SJSA1 (cell line): Measurements from ENCODE around the gene GRIA3. TPM values are rescaled to one million over a fixed set of nuclear protein-coding genes. Genes with fewer than 3 reads are reported as not detected.

Experiments used
- DNase-seq, 2 experiments: peaks; one replicate each; pipeline ENCODE4 v3.0.0-alpha.2; 2015 to 2020; ENCODE audit warnings: low spot score in 2 of 2, low read depth in 1 of 2
- H3K27ac ChIP-seq: fragments of 250-450 bp; sonication (Bioruptor Pico); 2 replicates; pipeline ENCODE4 v1.5.1; 2020; ENCODE audit warnings: mild to moderate bottlenecking, moderate library complexity
- H3K27me3 ChIP-seq: fragments of 250-450 bp; sonication (Bioruptor Pico); replicated peaks from 2 replicates; pipeline ENCODE4 v1.5.1; 2020; ENCODE audit warnings: mild to moderate bottlenecking, moderate library complexity
- H3K36me3 ChIP-seq: fragments of 250-450 bp; sonication (Bioruptor Pico); 2 replicates; pipeline ENCODE4 v1.5.1; 2020; ENCODE audit warnings: mild to moderate bottlenecking
- H3K4me1 ChIP-seq: fragments of 250-450 bp; sonication (Bioruptor Pico); replicated peaks from 2 replicates; pipeline ENCODE4 v1.6.1; 2021; ENCODE audit warnings: mild to moderate bottlenecking
- H3K4me3 ChIP-seq: fragments of 250-450 bp; sonication (Bioruptor Pico); 2 replicates; pipeline ENCODE4 v1.5.1; 2020; ENCODE audit warnings: mild to moderate bottlenecking
- H3K9me3 ChIP-seq: fragments of 250-450 bp; sonication (Bioruptor Pico); replicated peaks from 2 replicates; pipeline ENCODE4 v1.5.1; 2020; ENCODE audit warnings: mild to moderate bottlenecking
- total RNA-seq: library from RNA; depleted of rRNA; stranded (reverse); fragments of >200 nt; shearing (Covaris generic); gene quantifications from 2 replicates; pipeline ENCODE4 v1.2.3, GENCODE V29; 2014

GRIA3 gene
- total RNA-seq, 1 experiment from 2014 or later, result not detected

GRCh38 chrX:123313486-123313885, 129.4 kb downstream of the GRIA3 start:
- Histone ChIP-seq H3K36me3 (no peaks in the 10 kb centered on the region), H3K4me1 (no peaks in the 10 kb centered on the region), H3K4me3 (no peak overlapping the region), H3K27ac (no peak overlapping the region), H3K9me3 (no peaks in the 10 kb centered on the region), H3K27me3 (no peaks in the 10 kb centered on the region)
- no peak for DNase-seq

- H3K4me3 ChIP-seq, result no peak overlapping the region
- DNase-seq, result no peak
- H3K27me3 ChIP-seq, result no peaks in the 10 kb centered on the region
- H3K4me1 ChIP-seq, result no peaks in the 10 kb centered on the region
- H3K9me3 ChIP-seq, result no peaks in the 10 kb centered on the region
- no peak overlapping the region for H3K27ac ChIP-seq
- no peaks in the 10 kb centered on the region for H3K36me3 ChIP-seq
Measured at GRCh38 chrX:123320622-123321021, 136.5 kb downstream of the GRIA3 start.

GRCh38 chrX:123322536-123322935, 138.5 kb downstream of the GRIA3 start:
- Histone ChIP-seq H3K4me1 (no peaks in the 10 kb centered on the region), H3K27ac (no peak overlapping the region), H3K27me3 (no peaks in the 10 kb centered on the region), H3K4me3 (no peak overlapping the region), H3K36me3 (no peaks in the 10 kb centered on the region), H3K9me3 (no peaks in the 10 kb centered on the region)
- no peak for DNase-seq

GRCh38 chrX:123324625-123325024, 140.5 kb downstream of the GRIA3 start:
- no peak overlapping the region for H3K4me3 ChIP-seq
- no peak overlapping the region for H3K27ac ChIP-seq
- no peaks in the 10 kb centered on the region for H3K4me1 ChIP-seq
- DNase-seq, result no peak
- H3K36me3 ChIP-seq, result no peaks in the 10 kb centered on the region
- H3K27me3 ChIP-seq, result no peaks in the 10 kb centered on the region
- no peaks in the 10 kb centered on the region for H3K9me3 ChIP-seq

- no peak overlapping the region for H3K4me3 ChIP-seq
- no peaks in the 10 kb centered on the region for H3K9me3 ChIP-seq
- no peak for DNase-seq
- H3K36me3 ChIP-seq, result no peaks in the 10 kb centered on the region
- H3K27me3 ChIP-seq, result no peaks in the 10 kb centered on the region
- H3K27ac ChIP-seq, result no peak overlapping the region
- H3K4me1 ChIP-seq, result no peaks in the 10 kb centered on the region
Measured at GRCh38 chrX:123330229-123330942, 146.3 kb downstream of the GRIA3 start.

GRCh38 chrX:123331349-123331748, 147.3 kb downstream of the GRIA3 start:
- DNase-seq, result no peak

GRCh38 chrX:123331859-123332258, 147.8 kb downstream of the GRIA3 start:
- DNase-seq, result no peak
- Histone ChIP-seq H3K4me1 (no peaks in the 10 kb centered on the region), H3K27ac (no peak overlapping the region), H3K36me3 (no peaks in the 10 kb centered on the region), H3K4me3 (no peak overlapping the region), H3K9me3 (no peaks in the 10 kb centered on the region), H3K27me3 (no peaks in the 10 kb centered on the region)

More at GRCh38 chrX:123331349-123331748, 147.3 kb downstream of the GRIA3 start:
- H3K9me3 ChIP-seq, result no peaks in the 10 kb centered on the region
- H3K4me1 ChIP-seq, result no peaks in the 10 kb centered on the region
- H3K27me3 ChIP-seq, result no peaks in the 10 kb centered on the region
- no peak overlapping the region for H3K4me3 ChIP-seq
- no peaks in the 10 kb centered on the region for H3K36me3 ChIP-seq
- H3K27ac ChIP-seq, result no peak overlapping the region

- H3K4me1 ChIP-seq, result no peaks in the 10 kb centered on the region
- no peaks in the 10 kb centered on the region for H3K27me3 ChIP-seq
- no peaks in the 10 kb centered on the region for H3K9me3 ChIP-seq
- H3K4me3 ChIP-seq, result no peak overlapping the region
- H3K27ac ChIP-seq, result no peak overlapping the region
- no peaks in the 10 kb centered on the region for H3K36me3 ChIP-seq
- DNase-seq, result no peak
Measured at GRCh38 chrX:123336666-123337065, 152.6 kb downstream of the GRIA3 start.

- Histone ChIP-seq H3K27me3 (no peaks in the 10 kb centered on the region), H3K36me3 (no peaks in the 10 kb centered on the region), H3K27ac (no peak overlapping the region), H3K4me1 (no peaks in the 10 kb centered on the region), H3K9me3 (no peaks in the 10 kb centered on the region), H3K4me3 (no peak overlapping the region)
- no peak for DNase-seq
Measured at GRCh38 chrX:123337886-123338639, 154.0 kb downstream of the GRIA3 start.

- Histone ChIP-seq H3K36me3 (no peaks in the 10 kb centered on the region), H3K4me3 (no peak overlapping the region), H3K27ac (no peak overlapping the region), H3K27me3 (no peaks in the 10 kb centered on the region), H3K4me1 (no peaks in the 10 kb centered on the region), H3K9me3 (no peaks in the 10 kb centered on the region)
- no peak for DNase-seq
Measured at GRCh38 chrX:123339221-123339905, 155.3 kb downstream of the GRIA3 start.

GRCh38 chrX:123340696-123341095, 156.6 kb downstream of the GRIA3 start:
- Histone ChIP-seq H3K4me1 (no peaks in the 10 kb centered on the region), H3K36me3 (no peaks in the 10 kb centered on the region), H3K4me3 (no peak overlapping the region), H3K9me3 (no peaks in the 10 kb centered on the region), H3K27me3 (no peaks in the 10 kb centered on the region), H3K27ac (no peak overlapping the region)
- no peak for DNase-seq

GRCh38 chrX:123348468-123348867, 164.4 kb downstream of the GRIA3 start:
- no peak for DNase-seq
- H3K4me1 ChIP-seq, result no peaks in the 10 kb centered on the region
- H3K4me3 ChIP-seq, result no peak overlapping the region
- H3K27me3 ChIP-seq, result no peaks in the 10 kb centered on the region
- no peaks in the 10 kb centered on the region for H3K9me3 ChIP-seq
- H3K27ac ChIP-seq, result no peak overlapping the region
- H3K36me3 ChIP-seq, result no peaks in the 10 kb centered on the region

- H3K27me3 ChIP-seq, result no peaks in the 10 kb centered on the region
- no peak overlapping the region for H3K27ac ChIP-seq
- H3K36me3 ChIP-seq, result no peaks in the 10 kb centered on the region
- H3K4me3 ChIP-seq, result no peak overlapping the region
- no peak for DNase-seq
- H3K9me3 ChIP-seq, result no peaks in the 10 kb centered on the region
- H3K4me1 ChIP-seq, result no peaks in the 10 kb centered on the region
Measured at GRCh38 chrX:123350226-123350625, 166.1 kb downstream of the GRIA3 start.

GRCh38 chrX:123357941-123358340, 173.9 kb downstream of the GRIA3 start:
- no peak overlapping the region for H3K27ac ChIP-seq
- H3K27me3 ChIP-seq, result no peaks in the 10 kb centered on the region
- H3K4me1 ChIP-seq, result no peaks in the 10 kb centered on the region
- no peak overlapping the region for H3K4me3 ChIP-seq
- DNase-seq, result no peak
- no peaks in the 10 kb centered on the region for H3K9me3 ChIP-seq
- no peaks in the 10 kb centered on the region for H3K36me3 ChIP-seq
